ENCODE measurements around the gene ARGLU1.

Gene ARGLU1

GRCh38 chr13:106548064-106548696, 19.8 kb downstream of the ARGLU1 start:
- DNase-seq (ENCODE audit: low read depth, low spot score): no peak
- H3K4me3 ChIP-seq: no peak overlapping the region
- no peaks in the 10 kb centered on the region for H3K9me3 ChIP-seq (ENCODE audit: low read depth, low read length)
- no peak for TF ChIP-seq EZH2 (IDR thresholded peaks at IDR 0.05)
- TF ChIP-seq POLR2AphosphoS5 (IDR thresholded peaks at IDR 0.05; ENCODE audit: borderline replicate concordance, low read depth, low read length): no peak
- no peak for TF ChIP-seq FOXP2 (optimal IDR thresholded peaks at IDR 0.05; ENCODE audit: control extremely low read depth, extremely low read length, insufficient read depth)
- H3K9ac ChIP-seq (ENCODE audit: insufficient read length): no peak overlapping the region
- H3K36me3 ChIP-seq (ENCODE audit: insufficient read depth, low read length): peaks cover 79% of the 10 kb centered on the region
- no peak overlapping the region for H3K27ac ChIP-seq

GRCh38 chr13:106541826-106542225, 26.1 kb downstream of the ARGLU1 start:
- Histone ChIP-seq H3K36me3 (ENCODE audit: insufficient read depth, low read length) (peaks cover 57% of the 10 kb centered on the region), H3K4me3 (no peak overlapping the region), H3K27ac (no peak overlapping the region), H3K9ac (ENCODE audit: insufficient read length) (no peak overlapping the region), H3K9me3 (ENCODE audit: low read depth, low read length) (no peaks in the 10 kb centered on the region)
- no peak for TF ChIP-seq POLR2AphosphoS5 (IDR thresholded peaks at IDR 0.05; ENCODE audit: borderline replicate concordance, low read depth, low read length)
- no peak for TF ChIP-seq EZH2 (IDR thresholded peaks at IDR 0.05)
- no peak for TF ChIP-seq FOXP2 (optimal IDR thresholded peaks at IDR 0.05; ENCODE audit: control extremely low read depth, extremely low read length, insufficient read depth)
- no peak for DNase-seq (ENCODE audit: low read depth, low spot score)

GRCh38 chr13:106540613-106541012, 27.3 kb downstream of the ARGLU1 start:
- H3K27ac ChIP-seq: no peak overlapping the region
- H3K4me3 ChIP-seq: no peak overlapping the region
- no peak overlapping the region for H3K9ac ChIP-seq (ENCODE audit: insufficient read length)
- DNase-seq (ENCODE audit: low read depth, low spot score): no peak
- TF ChIP-seq FOXP2 (optimal IDR thresholded peaks at IDR 0.05; ENCODE audit: control extremely low read depth, extremely low read length, insufficient read depth) (no peak), POLR2AphosphoS5 (IDR thresholded peaks at IDR 0.05; ENCODE audit: borderline replicate concordance, low read depth, low read length) (no peak), EZH2 (IDR thresholded peaks at IDR 0.05) (no peak)
- H3K9me3 ChIP-seq (ENCODE audit: low read depth, low read length): no peaks in the 10 kb centered on the region
- H3K36me3 ChIP-seq (ENCODE audit: insufficient read depth, low read length): peaks cover 48% of the 10 kb centered on the region

GRCh38 chr13:106537521-106537920, 30.4 kb downstream of the ARGLU1 start:
- no peak overlapping the region for H3K27ac ChIP-seq
- TF ChIP-seq FOXP2 (optimal IDR thresholded peaks at IDR 0.05; ENCODE audit: control extremely low read depth, extremely low read length, insufficient read depth): no peak
- TF ChIP-seq EZH2 (IDR thresholded peaks at IDR 0.05): no peak
- no peak for TF ChIP-seq POLR2AphosphoS5 (IDR thresholded peaks at IDR 0.05; ENCODE audit: borderline replicate concordance, low read depth, low read length)
- DNase-seq (ENCODE audit: low read depth, low spot score): no peak
- peaks cover 21% of the 10 kb centered on the region for H3K36me3 ChIP-seq (ENCODE audit: insufficient read depth, low read length)
- no peak overlapping the region for H3K9ac ChIP-seq (ENCODE audit: insufficient read length)
- no peaks in the 10 kb centered on the region for H3K9me3 ChIP-seq (ENCODE audit: low read depth, low read length)
- H3K4me3 ChIP-seq: no peak overlapping the region

GRCh38 chr13:106536244-106537034, 31.5 kb downstream of the ARGLU1 start:
- peak; percentile 44 for DNase-seq (ENCODE audit: low read depth, low spot score)
- TF ChIP-seq EZH2 (IDR thresholded peaks at IDR 0.05) (no peak), FOXP2 (optimal IDR thresholded peaks at IDR 0.05; ENCODE audit: control extremely low read depth, extremely low read length, insufficient read depth) (no peak), POLR2AphosphoS5 (IDR thresholded peaks at IDR 0.05; ENCODE audit: borderline replicate concordance, low read depth, low read length) (peak; percentile 33; the same call in 1 of the 2 replicates)
- no peak overlapping the region for H3K9ac ChIP-seq (ENCODE audit: insufficient read length)
- no peak overlapping the region for H3K27ac ChIP-seq
- no peaks in the 10 kb centered on the region for H3K9me3 ChIP-seq (ENCODE audit: low read depth, low read length)
- peaks cover 11% of the 10 kb centered on the region for H3K36me3 ChIP-seq (ENCODE audit: insufficient read depth, low read length)
- H3K4me3 ChIP-seq: peak overlapping the region; percentile 79

- Histone ChIP-seq H3K9ac (ENCODE audit: insufficient read length) (no peak within 1 kb of the TSS), H3K4me3 (peak within 1 kb of the TSS; percentile 79), H3K27ac (no peak within 1 kb of the TSS), H3K9me3 (ENCODE audit: low read depth, low read length) (no peaks in the 10 kb centered on the region), H3K36me3 (ENCODE audit: insufficient read depth, low read length) (peaks cover 4% of the 10 kb centered on the region; the same call in 1 of the 2 replicates)
- TF ChIP-seq POLR2AphosphoS5 (IDR thresholded peaks at IDR 0.05; ENCODE audit: borderline replicate concordance, low read depth, low read length): no peak
- TF ChIP-seq FOXP2 (optimal IDR thresholded peaks at IDR 0.05; ENCODE audit: control extremely low read depth, extremely low read length, insufficient read depth): no peak
- TF ChIP-seq EZH2 (IDR thresholded peaks at IDR 0.05): no peak
- DNase-seq (ENCODE audit: low read depth, low spot score): no peak
Observed at GRCh38 chr13:106535552-106536243, 32.2 kb downstream of the ARGLU1 start, which contains the start of gene EFNB2. EFNB2 (minus strand) TSS chr13:106535662; CDS start chr13:106534964, 698 bp downstream.

GRCh38 chr13:106534639-106535551, 33.0 kb downstream of the ARGLU1 start:
- Histone ChIP-seq H3K9ac (ENCODE audit: insufficient read length) (no peak overlapping the region), H3K4me3 (peak overlapping the region; percentile 79), H3K27ac (no peak overlapping the region), H3K9me3 (ENCODE audit: low read depth, low read length) (no peaks in the 10 kb centered on the region), H3K36me3 (ENCODE audit: insufficient read depth, low read length) (no peaks in the 10 kb centered on the region)
- no peak for TF ChIP-seq EZH2 (IDR thresholded peaks at IDR 0.05)
- TF ChIP-seq POLR2AphosphoS5 (IDR thresholded peaks at IDR 0.05; ENCODE audit: borderline replicate concordance, low read depth, low read length): no peak
- TF ChIP-seq FOXP2 (optimal IDR thresholded peaks at IDR 0.05; ENCODE audit: control extremely low read depth, extremely low read length, insufficient read depth): no peak
- no peak for DNase-seq (ENCODE audit: low read depth, low spot score)

All from SK-N-MC (cell line).